ENCODE data around the gene UBE2H. TPM values are rescaled to one million over a fixed set of nuclear protein-coding genes. Genes with fewer than 3 reads are reported as not detected.
A peak's percentile ranks its signal among the peaks of the same experiment; 100 is the strongest.

The UBE2H gene
- total RNA-seq, 1 experiment from 2014 or later = 128 TPM

GRCh38 chr7:129843978-129844840 is 108.6 kb downstream of the UBE2H start:
- Mint-ChIP-seq H3K9me3 (ENCODE audit: unreplicated experiment) (no peaks in the 10 kb centered on the region), H3K4me3 (ENCODE audit: unreplicated experiment) (no peak overlapping the region), H3K4me1 (ENCODE audit: insufficient read depth, unreplicated experiment) (peaks cover 49% of the 10 kb centered on the region), H3K27ac (ENCODE audit: low read depth, unreplicated experiment) (peak overlapping the region; percentile 82), H3K36me3 (ENCODE audit: insufficient read depth, unreplicated experiment) (peaks cover 38% of the 10 kb centered on the region), H3K27me3 (ENCODE audit: insufficient read depth, unreplicated experiment) (no peaks in the 10 kb centered on the region)
- TF ChIP-seq CTCF (IDR thresholded peaks at IDR 0.05; ENCODE audit: unreplicated experiment) = no peak
- CTCF ChIA-PET = interaction anchor here (1.4 to 2.5 kb wide), 4 partner anchors 9 to 107 kb away, joined by 4 to 13 read pairs (median 5); no protein-coding TSS in a partner anchor
- BruUV-seq (replicated peaks) = no TSS peak
- intact Hi-C loops (cut with micrococcal nuclease) = no loop called here
- POLR2A ChIA-PET = interaction anchor here (1.0 to 3.4 kb wide), 8 partner anchors 8 to 115 kb away, joined by 3 to 21 read pairs (median 12); partner anchors contain the start of gene UBE2H
- DNase-seq (ENCODE audit: unreplicated experiment) = no peak

GRCh38 chr7:129843365-129843898 is 109.3 kb downstream of the UBE2H start:
- no peak for DNase-seq (ENCODE audit: unreplicated experiment)
- Mint-ChIP-seq H3K9me3 (ENCODE audit: unreplicated experiment) (no peaks in the 10 kb centered on the region), H3K27me3 (ENCODE audit: insufficient read depth, unreplicated experiment) (no peaks in the 10 kb centered on the region), H3K27ac (ENCODE audit: low read depth, unreplicated experiment) (peak overlapping the region; percentile 82), H3K4me3 (ENCODE audit: unreplicated experiment) (no peak overlapping the region), H3K4me1 (ENCODE audit: insufficient read depth, unreplicated experiment) (peaks cover 49% of the 10 kb centered on the region), H3K36me3 (ENCODE audit: insufficient read depth, unreplicated experiment) (peaks cover 38% of the 10 kb centered on the region)
- POLR2A ChIA-PET = interaction anchor here (0.8 to 3.4 kb wide), 7 partner anchors 9 to 112 kb away, joined by 3 to 21 read pairs (median 3); partner anchors contain the start of gene UBE2H
- intact Hi-C loops (cut with micrococcal nuclease) = no loop called here
- BruUV-seq (replicated peaks) = no TSS peak
- CTCF ChIA-PET = interaction anchor here (0.6 to 2.5 kb wide), 4 partner anchors 10 to 108 kb away, joined by 4 to 13 read pairs (median 4); no protein-coding TSS in a partner anchor
- no peak for TF ChIP-seq CTCF (IDR thresholded peaks at IDR 0.05; ENCODE audit: unreplicated experiment)

- CTCF ChIA-PET = interaction anchor here (0.5 to 2.5 kb wide), 4 partner anchors 11 to 369 kb away, joined by 3 to 15 read pairs (median 3); no protein-coding TSS in a partner anchor
- no peak for TF ChIP-seq CTCF (IDR thresholded peaks at IDR 0.05; ENCODE audit: unreplicated experiment)
- BruUV-seq (replicated peaks) = no TSS peak
- peak; percentile 56 for DNase-seq (ENCODE audit: unreplicated experiment)
- Mint-ChIP-seq H3K27ac (ENCODE audit: low read depth, unreplicated experiment) (no peak overlapping the region), H3K27me3 (ENCODE audit: insufficient read depth, unreplicated experiment) (no peaks in the 10 kb centered on the region), H3K4me1 (ENCODE audit: insufficient read depth, unreplicated experiment) (peaks cover 44% of the 10 kb centered on the region), H3K9me3 (ENCODE audit: unreplicated experiment) (no peaks in the 10 kb centered on the region), H3K36me3 (ENCODE audit: insufficient read depth, unreplicated experiment) (peaks cover 33% of the 10 kb centered on the region), H3K4me3 (ENCODE audit: unreplicated experiment) (no peak overlapping the region)
- POLR2A ChIA-PET = interaction anchor here (0.6 to 3.1 kb wide), 8 partner anchors 8 to 1049 kb away, joined by 3 to 14 read pairs (median 5); no protein-coding TSS in a partner anchor
- intact Hi-C loops (cut with micrococcal nuclease) = no loop called here
Measured at GRCh38 chr7:129841465-129841864, 111.3 kb downstream of the UBE2H start.

- POLR2A ChIA-PET = interaction anchor here (0.7 to 3.1 kb wide), 9 partner anchors 10 to 169 kb away, joined by 3 to 14 read pairs (median 5); no protein-coding TSS in a partner anchor
- peaks cover 38% of the 10 kb centered on the region for H3K4me1 Mint-ChIP-seq (ENCODE audit: insufficient read depth, unreplicated experiment)
- no peaks in the 10 kb centered on the region for H3K27me3 Mint-ChIP-seq (ENCODE audit: insufficient read depth, unreplicated experiment)
- TF ChIP-seq CTCF (IDR thresholded peaks at IDR 0.05; ENCODE audit: unreplicated experiment) = no peak
- intact Hi-C loops (cut with micrococcal nuclease) = no loop called here
- DNase-seq (ENCODE audit: unreplicated experiment) = peak; percentile 63
- H3K9me3 Mint-ChIP-seq (ENCODE audit: unreplicated experiment) = no peaks in the 10 kb centered on the region
- CTCF ChIA-PET = interaction anchor here (0.5 to 2.5 kb wide), 3 partner anchors 11 to 370 kb away, joined by 3 to 15 read pairs (median 3); no protein-coding TSS in a partner anchor
- peaks cover 39% of the 10 kb centered on the region for H3K36me3 Mint-ChIP-seq (ENCODE audit: insufficient read depth, unreplicated experiment)
- H3K4me3 Mint-ChIP-seq (ENCODE audit: unreplicated experiment) = no peak overlapping the region
- H3K27ac Mint-ChIP-seq (ENCODE audit: low read depth, unreplicated experiment) = peak overlapping the region; percentile 66
- no TSS peak for BruUV-seq (replicated peaks)
Measured at GRCh38 chr7:129840757-129841156, 112.0 kb downstream of the UBE2H start.
